ENCODE results near the gene NCK2. TPM values are rescaled to one million over a fixed set of nuclear protein-coding genes. Genes with fewer than 3 reads are reported as not detected.
"Not testable (repeated sequence)": the region's sequence is repeated elsewhere in the genome, so short reads cannot be mapped to it uniquely, and the experiment has no call there.

The NCK2 gene
- total RNA-seq, 1 experiment from 2014 or later = 89.7 TPM

GRCh38 chr2:105766300-105766866, 21.7 kb downstream of the NCK2 start:
- in situ Hi-C loops (cut with HindIII; ENCODE audit: low pct_unique_long_range_greater_than_20kb, low sequenced_read_pairs) = no loop called here
- no peak for DNase-seq (ENCODE audit: low read depth, low spot score)

DNA sequence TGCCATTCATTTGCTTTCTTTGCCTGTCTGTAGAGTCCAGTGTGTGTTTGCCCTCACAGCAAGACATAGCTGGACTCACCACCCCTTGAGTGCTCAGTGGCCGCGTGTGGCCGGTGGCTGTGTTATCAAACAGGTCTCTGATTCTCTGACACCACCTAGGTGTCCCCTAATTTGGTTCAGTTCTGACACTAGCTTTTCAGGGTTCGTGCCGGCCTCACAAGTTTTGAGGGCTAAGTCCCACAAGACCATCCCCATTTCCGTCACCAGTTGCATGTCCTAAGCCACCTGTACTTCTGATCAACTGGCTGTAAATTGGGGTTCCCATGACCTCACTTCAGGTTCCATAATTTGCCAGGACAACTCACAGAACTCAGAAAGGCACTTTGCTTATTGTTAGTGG, 23.5 kb downstream of the NCK2 start:
- no peak for DNase-seq (ENCODE audit: low read depth, low spot score)
- in situ Hi-C loops (cut with HindIII; ENCODE audit: low pct_unique_long_range_greater_than_20kb, low sequenced_read_pairs) = no loop called here

- DNase-seq (ENCODE audit: low read depth, low spot score) = no peak
- in situ Hi-C loops (cut with HindIII; ENCODE audit: low pct_unique_long_range_greater_than_20kb, low sequenced_read_pairs) = no loop called here
These were observed 24.3 kb downstream of the NCK2 start for GRCh38 chr2:105768961-105769452.

DNA sequence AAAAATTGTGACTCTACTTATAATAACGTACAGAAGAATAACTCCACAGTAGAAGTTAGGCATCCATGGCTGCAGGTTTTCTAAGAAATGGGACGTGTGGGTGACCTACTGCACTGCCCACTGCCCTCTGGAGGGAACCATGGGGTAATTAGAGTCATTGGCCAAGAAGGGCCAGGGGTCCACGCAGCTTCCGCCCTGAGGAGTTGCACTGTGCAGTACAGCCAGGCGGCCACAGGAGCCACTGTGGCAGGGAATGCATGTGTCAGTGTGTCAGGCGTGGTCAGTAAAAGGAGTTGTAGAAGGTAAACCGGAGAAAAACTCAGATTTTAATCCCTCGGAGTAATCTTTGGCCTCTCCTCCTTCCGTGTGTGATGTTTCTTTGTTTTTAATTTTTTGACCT, 24.8 kb downstream of the NCK2 start:
- in situ Hi-C loops (cut with HindIII; ENCODE audit: low pct_unique_long_range_greater_than_20kb, low sequenced_read_pairs) = no loop called here
- DNase-seq (ENCODE audit: low read depth, low spot score) = no peak

DNA sequence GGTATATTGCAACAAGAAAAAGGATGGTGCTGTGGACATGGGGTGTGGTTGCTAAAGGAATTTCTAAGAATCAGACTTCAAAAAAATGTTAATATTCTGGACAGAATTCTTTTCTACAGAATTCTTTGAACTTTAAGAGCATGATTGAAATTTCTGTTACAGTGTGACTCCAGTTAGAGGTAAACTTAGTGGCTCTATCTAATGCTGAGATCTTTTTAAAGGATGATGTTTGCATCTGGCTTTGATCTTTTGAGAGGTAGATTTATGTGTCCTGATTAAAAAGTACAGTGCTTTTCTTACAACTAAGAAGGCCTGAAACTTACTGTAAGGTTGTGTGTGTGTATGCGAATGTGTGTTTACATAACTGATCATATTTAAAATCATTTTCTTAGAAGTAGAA, 25.4 kb downstream of the NCK2 start:
- in situ Hi-C loops (cut with HindIII; ENCODE audit: low pct_unique_long_range_greater_than_20kb, low sequenced_read_pairs) = no loop called here
- DNase-seq (ENCODE audit: low read depth, low spot score) = no peak

DNA sequence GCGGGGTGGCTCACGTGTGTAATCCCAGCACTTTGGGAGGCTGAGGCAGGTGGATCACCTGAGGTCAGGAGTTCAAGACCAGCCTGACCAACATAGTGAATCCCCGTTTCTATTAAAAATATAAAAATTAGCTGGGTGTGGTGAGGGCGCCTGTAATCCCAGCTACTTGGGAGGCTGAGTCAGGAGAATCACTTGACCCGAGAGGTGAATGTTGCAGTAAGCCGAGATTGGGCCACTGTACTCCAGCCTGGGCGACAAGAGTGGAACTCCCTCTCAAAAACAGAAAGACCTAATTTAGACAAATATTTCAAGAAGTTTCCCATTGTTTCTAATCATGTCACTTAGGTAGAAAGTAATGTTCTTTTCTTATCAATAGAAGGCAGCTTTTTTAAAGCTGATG, 26.6 kb downstream of the NCK2 start:
- DNase-seq (ENCODE audit: low read depth, low spot score); in situ Hi-C loops (cut with HindIII; ENCODE audit: low pct_unique_long_range_greater_than_20kb, low sequenced_read_pairs): not testable (repeated sequence)

DNA sequence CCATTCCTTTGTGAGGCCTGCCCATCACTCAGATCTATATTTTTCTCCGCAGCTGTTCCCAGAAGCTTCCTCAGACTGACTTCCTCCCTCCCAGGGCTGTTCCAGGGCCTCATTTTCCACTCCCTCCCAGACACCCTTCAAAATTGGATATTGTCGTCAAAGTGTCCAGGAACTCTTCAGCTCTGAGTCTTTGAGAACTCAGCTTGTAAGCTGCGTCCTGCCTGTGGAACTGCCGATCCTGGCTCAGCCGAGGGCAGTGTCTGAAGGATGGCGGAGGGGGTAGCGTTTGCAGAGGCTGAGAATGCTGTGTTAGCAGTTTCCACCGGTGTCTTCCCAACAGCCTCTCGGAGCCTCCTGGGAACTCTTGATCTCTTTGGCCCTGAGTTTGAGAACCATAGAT, 27.1 kb downstream of the NCK2 start:
- DNase-seq (ENCODE audit: low read depth, low spot score) = no peak
- in situ Hi-C loops (cut with HindIII; ENCODE audit: low pct_unique_long_range_greater_than_20kb, low sequenced_read_pairs) = no loop called here

- in situ Hi-C loops (cut with HindIII; ENCODE audit: low pct_unique_long_range_greater_than_20kb, low sequenced_read_pairs) = no loop called here
- DNase-seq (ENCODE audit: low read depth, low spot score) = no peak
These were observed 27.6 kb downstream of the NCK2 start for GRCh38 chr2:105772362-105772761.

DNA sequence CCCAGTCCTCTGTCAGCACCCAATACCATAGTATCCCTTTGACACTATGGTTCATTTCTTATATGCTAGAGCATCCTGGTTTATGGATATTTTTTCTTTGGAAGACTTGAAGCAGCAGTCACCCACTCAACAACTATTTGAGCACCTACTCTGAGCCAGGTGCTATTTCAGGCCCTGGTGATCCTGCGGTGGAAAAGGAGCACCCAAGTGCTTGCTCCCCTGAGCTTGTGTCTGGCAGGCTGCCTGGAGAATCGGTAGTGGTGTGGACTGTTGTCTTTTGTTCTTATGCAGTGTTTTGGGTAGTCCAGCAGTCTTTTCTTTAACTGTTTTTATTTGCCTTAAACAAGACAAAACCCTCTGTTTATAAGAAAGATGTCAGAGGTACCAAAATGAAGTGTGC, 28.9 kb downstream of the NCK2 start:
- in situ Hi-C loops (cut with HindIII; ENCODE audit: low pct_unique_long_range_greater_than_20kb, low sequenced_read_pairs) = no loop called here

GRCh38 chr2:105774781-105775337, 30.1 kb downstream of the NCK2 start:
- in situ Hi-C loops (cut with HindIII; ENCODE audit: low pct_unique_long_range_greater_than_20kb, low sequenced_read_pairs) = no loop called here
- DNase-seq (ENCODE audit: low read depth, low spot score) = no peak

More for the DNA sequence above, 28.9 kb downstream of the NCK2 start:
- no peak for DNase-seq (ENCODE audit: low read depth, low spot score)

DNA sequence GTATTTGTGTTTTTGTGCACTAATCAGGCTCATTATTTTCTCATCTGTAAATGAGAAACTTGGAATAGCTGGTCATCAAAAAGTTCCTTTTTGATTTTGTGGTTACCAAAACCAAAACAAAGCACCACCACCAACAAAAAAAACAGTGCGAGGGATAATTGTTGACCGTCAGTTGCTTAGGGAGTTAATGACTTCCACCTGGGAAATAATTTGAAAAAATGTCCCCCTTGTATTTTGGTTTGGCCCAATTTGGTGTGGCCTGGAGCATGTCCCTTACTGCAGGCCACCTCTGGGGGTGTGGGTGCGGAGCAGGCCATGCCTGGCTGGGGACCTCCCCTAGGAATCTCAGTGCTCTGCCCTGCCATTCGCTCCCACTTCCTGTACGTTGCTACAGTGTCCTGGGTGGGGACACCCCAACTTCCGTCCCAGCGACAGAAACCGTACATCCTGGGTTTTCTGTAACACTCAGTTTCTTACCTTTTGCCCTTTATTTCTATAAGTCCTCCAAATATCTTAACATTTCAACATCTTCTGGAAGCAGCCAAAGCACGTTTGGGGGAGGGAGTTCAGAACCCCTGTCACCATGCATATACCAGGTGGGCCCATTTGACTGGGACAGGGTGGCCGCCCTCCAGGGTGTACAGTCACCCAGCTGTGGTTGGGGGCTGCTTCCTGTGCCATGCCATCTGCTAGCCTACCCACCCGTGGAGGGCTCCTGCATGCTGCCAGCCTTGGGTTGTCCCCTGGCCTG, 31.3 kb downstream of the NCK2 start:
- in situ Hi-C loops (cut with HindIII; ENCODE audit: low pct_unique_long_range_greater_than_20kb, low sequenced_read_pairs) = no loop called here
- DNase-seq (ENCODE audit: low read depth, low spot score) = no peak

- in situ Hi-C loops (cut with HindIII; ENCODE audit: low pct_unique_long_range_greater_than_20kb, low sequenced_read_pairs) = no loop called here
- DNase-seq (ENCODE audit: low read depth, low spot score) = no peak
These were observed 31.8 kb downstream of the NCK2 start for GRCh38 chr2:105776560-105776928.

DNA sequence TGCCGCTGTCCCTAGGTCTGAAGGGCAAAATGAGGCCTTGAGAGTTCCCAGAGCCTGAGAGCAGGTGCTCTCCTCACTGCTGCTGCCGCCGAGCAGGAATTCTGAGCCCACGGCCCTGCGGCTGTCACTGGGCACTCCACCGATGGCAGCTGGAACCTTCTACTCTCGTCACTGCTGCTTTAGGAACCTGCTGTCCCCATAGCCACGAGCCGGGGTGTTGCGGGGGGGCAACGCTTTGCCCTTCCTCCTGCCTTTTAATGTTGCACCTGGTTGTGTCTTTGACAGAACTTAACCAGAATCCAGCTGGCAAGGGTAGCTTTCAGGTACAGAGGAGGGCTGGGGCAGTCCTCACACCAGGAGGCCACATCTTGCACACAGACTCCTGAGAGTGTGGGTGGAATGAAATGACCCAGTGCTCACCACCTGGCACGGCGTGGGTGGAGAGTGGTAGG, 32.3 kb downstream of the NCK2 start:
- no peak for DNase-seq (ENCODE audit: low read depth, low spot score)
- in situ Hi-C loops (cut with HindIII; ENCODE audit: low pct_unique_long_range_greater_than_20kb, low sequenced_read_pairs) = no loop called here

- DNase-seq (ENCODE audit: low read depth, low spot score) = no peak
- in situ Hi-C loops (cut with HindIII; ENCODE audit: low pct_unique_long_range_greater_than_20kb, low sequenced_read_pairs) = no loop called here
These were observed 32.9 kb downstream of the NCK2 start for GRCh38 chr2:105777506-105778055.

DNA sequence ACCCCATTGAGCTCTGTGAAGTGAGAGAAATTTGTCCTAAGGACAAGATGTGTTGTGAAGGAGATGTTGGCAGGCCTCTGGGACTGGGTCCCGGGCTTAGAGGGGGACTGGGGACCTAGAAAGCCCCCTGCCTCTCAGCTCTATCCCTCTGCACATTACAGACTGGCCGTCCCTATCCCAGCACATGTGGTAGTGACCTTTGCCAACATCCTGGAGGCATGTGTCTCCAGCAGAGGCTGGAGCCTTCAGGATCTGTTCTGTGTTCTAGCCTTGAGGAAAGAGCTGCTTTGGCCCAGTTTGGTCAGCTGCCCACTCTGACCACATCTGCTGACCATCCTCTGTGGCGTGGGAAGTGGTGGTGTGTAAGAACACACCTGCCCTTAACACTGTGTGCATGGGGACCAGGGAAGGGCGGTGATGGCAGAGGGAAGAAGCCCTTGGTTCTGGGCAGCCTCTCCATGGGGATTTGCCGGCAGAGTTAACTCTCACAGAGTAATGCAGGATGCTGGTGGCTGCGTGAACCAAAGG, 33.4 kb downstream of the NCK2 start:
- in situ Hi-C loops (cut with HindIII; ENCODE audit: low pct_unique_long_range_greater_than_20kb, low sequenced_read_pairs) = no loop called here

GRCh38 chr2:105779394-105779793, 34.7 kb downstream of the NCK2 start:
- in situ Hi-C loops (cut with HindIII; ENCODE audit: low pct_unique_long_range_greater_than_20kb, low sequenced_read_pairs) = no loop called here

More for the DNA sequence above, 33.4 kb downstream of the NCK2 start:
- DNase-seq (ENCODE audit: low read depth, low spot score) = no peak

DNA sequence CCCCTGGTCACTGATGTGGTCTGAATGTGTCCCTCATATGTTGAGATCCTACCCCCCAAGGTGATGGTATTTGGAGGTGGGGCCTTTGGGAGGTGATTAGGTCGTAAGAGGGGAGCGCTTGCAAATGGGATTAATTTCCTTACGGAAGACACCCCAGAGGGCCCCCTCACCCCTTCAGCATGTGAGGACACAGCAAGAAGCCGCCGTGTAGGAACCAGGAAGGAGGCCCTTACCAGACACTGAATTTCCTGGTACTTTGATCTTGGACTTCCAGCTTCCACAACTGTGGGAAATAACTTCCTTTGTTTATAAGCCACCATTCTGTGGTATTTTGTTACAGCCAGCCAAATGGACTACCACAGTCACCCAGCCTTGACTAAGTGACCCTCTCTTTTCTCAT, 35.9 kb downstream of the NCK2 start:
- in situ Hi-C loops (cut with HindIII; ENCODE audit: low pct_unique_long_range_greater_than_20kb, low sequenced_read_pairs) = no loop called here
- DNase-seq (ENCODE audit: low read depth, low spot score) = no peak

More at GRCh38 chr2:105779394-105779793, 34.7 kb downstream of the NCK2 start:
- no peak for DNase-seq (ENCODE audit: low read depth, low spot score)

DNA sequence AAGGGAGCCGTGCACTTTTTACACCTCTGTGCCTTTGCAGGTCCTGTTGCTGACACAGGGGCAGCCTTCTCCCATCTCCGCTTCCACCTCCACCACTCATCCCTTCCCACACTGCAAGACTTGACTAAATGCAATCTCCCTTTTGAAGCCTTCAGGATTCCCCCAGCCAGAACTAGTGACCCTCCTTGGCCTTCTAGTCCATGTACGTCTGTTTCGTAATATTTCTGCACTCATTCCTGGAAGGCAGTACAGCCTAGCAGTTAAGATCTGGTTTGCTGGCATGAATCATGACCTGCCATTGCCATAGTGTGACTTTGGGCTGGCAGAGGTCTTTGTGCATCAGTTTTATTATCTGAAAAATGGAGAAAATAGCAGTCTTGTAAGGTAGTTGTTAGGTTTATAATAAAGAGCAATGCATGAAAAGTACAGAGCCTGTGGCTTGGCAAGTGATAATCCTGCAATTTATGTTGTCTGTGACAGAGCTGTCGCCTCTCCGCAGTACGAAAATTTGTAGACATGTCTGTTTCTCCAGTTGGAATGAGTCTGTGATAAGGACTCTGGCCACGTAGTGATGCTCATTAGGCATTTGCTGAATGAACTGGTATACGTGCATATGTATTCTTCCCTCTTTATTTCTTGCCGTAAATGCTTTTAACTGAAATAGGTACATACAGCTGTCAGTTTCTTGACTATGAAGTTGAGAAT, 36.7 kb downstream of the NCK2 start:
- in situ Hi-C loops (cut with HindIII; ENCODE audit: low pct_unique_long_range_greater_than_20kb, low sequenced_read_pairs) = no loop called here
- DNase-seq (ENCODE audit: low read depth, low spot score) = no peak
